ENCODE measurements around the gene SGK1. TPM values are rescaled to one million over a fixed set of nuclear protein-coding genes. Genes with fewer than 3 reads are reported as not detected.

SGK1 gene
- total and polyA plus RNA-seq, 3 donors from 2014 or later: 91.3 to 208 (median 154) TPM

- TF ChIP-seq POLR2A (IDR thresholded peaks at IDR 0.05) (no peak), CTCF (IDR thresholded peaks at IDR 0.05) (peak; percentile 93 to 96 (median 94))
- peak; percentile 94 for DNase-seq
- H3K36me3 ChIP-seq (ENCODE audit: low read depth, missing control alignments): no peaks in the 10 kb centered on the region
- WGBS, 2 donors: 0 to 1% methylated on average over 21 of the region's 21 CpGs
- H3K27ac ChIP-seq: peak overlapping the region; percentile 98
- peak overlapping the region; percentile 59 to 94 for H3K4me3 ChIP-seq
- H3K9me3 ChIP-seq: no peaks in the 10 kb centered on the region
- H3K4me1 ChIP-seq: peaks cover 32% of the 10 kb centered on the region
- intact Hi-C loops (cut with DNase I; ENCODE audit: low total_unique reads): loop anchor here (10.0 kb wide), 1 partner anchor 471 kb away; no protein-coding TSS in a partner anchor
- H3K27me3 ChIP-seq: no peaks in the 10 kb centered on the region
These were observed 143.8 kb downstream of the SGK1 start for GRCh38 chr6:134173936-134174671.

- no peak for DNase-seq
- peak overlapping the region; percentile 59 to 94 for H3K4me3 ChIP-seq
- WGBS, 2 donors: 38 to 50% methylated on average over 4 of the region's 4 CpGs
- H3K9me3 ChIP-seq: no peaks in the 10 kb centered on the region
- no peak for TF ChIP-seq CTCF (IDR thresholded peaks at IDR 0.05)
- no peak for TF ChIP-seq POLR2A (IDR thresholded peaks at IDR 0.05)
- no peak overlapping the region for H3K27ac ChIP-seq
- intact Hi-C loops (cut with DNase I; ENCODE audit: low total_unique reads): loop anchor here (10.0 kb wide), 1 partner anchor 471 kb away; no protein-coding TSS in a partner anchor
- no peaks in the 10 kb centered on the region for H3K36me3 ChIP-seq (ENCODE audit: low read depth, missing control alignments)
- peaks cover 31% of the 10 kb centered on the region for H3K4me1 ChIP-seq
- H3K27me3 ChIP-seq: no peaks in the 10 kb centered on the region
These were observed 144.6 kb downstream of the SGK1 start for GRCh38 chr6:134173366-134173725.

GRCh38 chr6:134172706-134173365 is 145.1 kb downstream of the SGK1 start:
- H3K9me3 ChIP-seq: no peaks in the 10 kb centered on the region
- H3K27me3 ChIP-seq: no peaks in the 10 kb centered on the region
- peak overlapping the region; percentile 1 to 94 for H3K4me3 ChIP-seq
- no peaks in the 10 kb centered on the region for H3K36me3 ChIP-seq (ENCODE audit: low read depth, missing control alignments)
- no peak for TF ChIP-seq CTCF (IDR thresholded peaks at IDR 0.05)
- TF ChIP-seq POLR2A (IDR thresholded peaks at IDR 0.05): no peak
- DNase-seq: no peak
- WGBS, 2 donors: 44 to 54% methylated on average over 7 of the region's 7 CpGs
- peak overlapping the region in 1 of 2 donors; percentile 7 for H3K27ac ChIP-seq
- H3K4me1 ChIP-seq: peaks cover 27% of the 10 kb centered on the region
- intact Hi-C loops (cut with DNase I; ENCODE audit: low total_unique reads): loop anchor here (10.0 kb wide), 1 partner anchor 472 kb away; no protein-coding TSS in a partner anchor

GRCh38 chr6:134172020-134172705 is 145.7 kb downstream of the SGK1 start:
- no peaks in the 10 kb centered on the region for H3K36me3 ChIP-seq (ENCODE audit: low read depth, missing control alignments)
- peaks cover 27% of the 10 kb centered on the region for H3K4me1 ChIP-seq
- H3K27ac ChIP-seq: peak overlapping the region in 1 of 2 donors; percentile 7
- H3K27me3 ChIP-seq: no peaks in the 10 kb centered on the region
- H3K4me3 ChIP-seq: peak overlapping the region in 1 of 2 donors; percentile 94
- H3K9me3 ChIP-seq: no peaks in the 10 kb centered on the region
- 60 to 76% methylated on average over 8 of the region's 8 CpGs for WGBS, 2 donors
- DNase-seq: no peak
- TF ChIP-seq POLR2A (IDR thresholded peaks at IDR 0.05) (no peak), CTCF (IDR thresholded peaks at IDR 0.05) (no peak)
- intact Hi-C loops (cut with DNase I; ENCODE audit: low total_unique reads): loop anchor here (10.0 kb wide), 1 partner anchor 473 kb away; no protein-coding TSS in a partner anchor

Measured in testis (tissue), 3 donors.